ENCODE data around the gene RARB. TPM values are rescaled to one million over a fixed set of nuclear protein-coding genes. Genes with fewer than 3 reads are reported as not detected.

The RARB gene
- polyA plus RNA-seq, 1 experiment = 7.8 TPM

- no peaks in the 10 kb centered on the region for H3K27me3 ChIP-seq (ENCODE audit: control insufficient read depth, insufficient read depth, low read length)
- no peak for DNase-seq (ENCODE audit: low read depth)
- no peak overlapping the region for H3K4me3 ChIP-seq (ENCODE audit: low read depth, low read length)
- no peaks in the 10 kb centered on the region for H3K36me3 ChIP-seq (ENCODE audit: control insufficient read depth, insufficient read depth, low read length)
- CTCF ChIA-PET = interaction anchor here (0.9 to 1.8 kb wide), 3 partner anchors 9 to 82 kb away, joined by 3 to 4 read pairs (median 4); no protein-coding TSS in a partner anchor
- no peak for TF ChIP-seq CTCF (IDR thresholded peaks at IDR 0.05; ENCODE audit: insufficient read depth, low read depth, low read length)
- POLR2A ChIA-PET = no interaction called here
Observed at GRCh38 chr3:25508433-25508832, 80.4 kb downstream of the RARB start.

GRCh38 chr3:25508901-25509300 is 80.8 kb downstream of the RARB start:
- no peaks in the 10 kb centered on the region for H3K27me3 ChIP-seq (ENCODE audit: control insufficient read depth, insufficient read depth, low read length)
- CTCF ChIA-PET = interaction anchor here (0.9 to 1.8 kb wide), 4 partner anchors 9 to 83 kb away, joined by 3 to 4 read pairs (median 4); no protein-coding TSS in a partner anchor
- peak; percentile 35 for DNase-seq (ENCODE audit: low read depth)
- no peaks in the 10 kb centered on the region for H3K36me3 ChIP-seq (ENCODE audit: control insufficient read depth, insufficient read depth, low read length)
- POLR2A ChIA-PET = interaction anchor here (0.7 kb wide), 1 partner anchor 20 kb away, joined by 4 read pairs; no protein-coding TSS in a partner anchor
- TF ChIP-seq CTCF (IDR thresholded peaks at IDR 0.05; ENCODE audit: insufficient read depth, low read depth, low read length) = no peak
- no peak overlapping the region for H3K4me3 ChIP-seq (ENCODE audit: low read depth, low read length)

- no peak for TF ChIP-seq CTCF (IDR thresholded peaks at IDR 0.05; ENCODE audit: insufficient read depth, low read depth, low read length)
- CTCF ChIA-PET = interaction anchor here (0.6 kb wide), 1 partner anchor 10 kb away, joined by 3 read pairs; no protein-coding TSS in a partner anchor
- Histone ChIP-seq H3K27me3 (ENCODE audit: control insufficient read depth, insufficient read depth, low read length) (no peaks in the 10 kb centered on the region), H3K36me3 (ENCODE audit: control insufficient read depth, insufficient read depth, low read length) (no peaks in the 10 kb centered on the region), H3K4me3 (ENCODE audit: low read depth, low read length) (no peak overlapping the region)
- POLR2A ChIA-PET = no interaction called here
- DNase-seq (ENCODE audit: low read depth) = no peak
Observed at GRCh38 chr3:25510797-25511196, 82.7 kb downstream of the RARB start.

GRCh38 chr3:25511972-25512721 is 84.1 kb downstream of the RARB start:
- DNase-seq (ENCODE audit: low read depth) = no peak
- no peaks in the 10 kb centered on the region for H3K27me3 ChIP-seq (ENCODE audit: control insufficient read depth, insufficient read depth, low read length)
- ChIA-PET POLR2A (no interaction called here), CTCF (interaction anchor here (1.1 kb wide), 1 partner anchor 12 kb away, joined by 3 read pairs; no protein-coding TSS in a partner anchor)
- H3K36me3 ChIP-seq (ENCODE audit: control insufficient read depth, insufficient read depth, low read length) = no peaks in the 10 kb centered on the region
- TF ChIP-seq CTCF (IDR thresholded peaks at IDR 0.05; ENCODE audit: insufficient read depth, low read depth, low read length) = no peak
- no peak overlapping the region for H3K4me3 ChIP-seq (ENCODE audit: low read depth, low read length)

- no peak for DNase-seq (ENCODE audit: low read depth)
- CTCF ChIA-PET = no interaction called here
- no peaks in the 10 kb centered on the region for H3K27me3 ChIP-seq (ENCODE audit: control insufficient read depth, insufficient read depth, low read length)
- TF ChIP-seq CTCF (IDR thresholded peaks at IDR 0.05; ENCODE audit: insufficient read depth, low read depth, low read length) = no peak
- POLR2A ChIA-PET = no interaction called here
- no peak overlapping the region for H3K4me3 ChIP-seq (ENCODE audit: low read depth, low read length)
- H3K36me3 ChIP-seq (ENCODE audit: control insufficient read depth, insufficient read depth, low read length) = no peaks in the 10 kb centered on the region
Observed at GRCh38 chr3:25513642-25514266, 85.7 kb downstream of the RARB start.
